Esophagus squamous epithelium (tissue), 5 donors: ENCODE data around the gene TAF6. TPM values are rescaled to one million over a fixed set of nuclear protein-coding genes. Genes with fewer than 3 reads are reported as not detected.

Source experiments
- DNase-seq: peaks from one replicate; lab custom pipeline; 2025; lab: John Stamatoyannopoulos, UW
- H3K27ac ChIP-seq, 4 donors: fragments of 200-600 bp; sonication (generic); one replicate each; pipeline ENCODE4 v1.5.1; 2016 to 2019; ENCODE audit warnings: mild to moderate bottlenecking in 1 of 4
- H3K27me3 ChIP-seq, 4 donors: fragments of 200-600 bp; sonication (generic); 1 replicate in 3 of 4; 2 replicates in 1 of 4; pipeline versions ENCODE4 v1.5.1 to v1.6.0; 2017 to 2021; ENCODE audit warnings: antibody characterized with exemption in 1 of 4
- H3K36me3 ChIP-seq, 3 donors: fragments of 200-600 bp; sonication (generic); one replicate each; pipeline ENCODE4 v1.5.1; 2016 to 2019
- H3K4me1 ChIP-seq, 3 donors: fragments of 200-600 bp; sonication (generic); one replicate each; pipeline ENCODE4 v1.5.1; 2017 to 2019
- H3K4me3 ChIP-seq, 4 donors: fragments of 200-600 bp; sonication (generic); 1 replicate in 3 of 4; 2 replicates in 1 of 4; pipeline ENCODE4 v1.5.1; 2016 to 2019; ENCODE audit warnings: mild to moderate bottlenecking in 2 of 4, moderate library complexity in 1 of 4
- H3K9me3 ChIP-seq, 3 donors: fragments of 200-600 bp; sonication (generic); one replicate each; pipeline ENCODE4 v1.5.1; 2016 to 2019
- POLR2A ChIP-seq, 4 donors: fragments of 450-650 bp; IDR thresholded peaks; one replicate each; pipeline ENCODE4 v1.6.1; 2017; ENCODE audit warnings: antibody characterized with exemption in 4 of 4, mild to moderate bottlenecking in 4 of 4, moderate library complexity in 3 of 4
- WGBS, 2 donors: methylation state at CpG; one replicate each; pipeline ENCODE4 v1.1.5; 2018; 5-methylcytosine and 5-hydroxymethylcytosine counted together
- intact Hi-C: fragments of 100-400 bp; cut with DNase I; formaldehyde crosslinking; loops from one replicate; pipeline ENCODE4 v1.15.0; 2022
- total RNA-seq, 4 donors: library from RNA; depleted of rRNA; stranded (reverse); fragments of >200 nt; gene quantifications; one replicate each; pipeline ENCODE4 v1.1.0, GENCODE V29; 2016
- TF ChIP-seq, protein P1 (sequence below), 6 experiments: fragments of 450-650 bp in 4 of 6; fragments of 200-600 bp in 2 of 6; sonication (generic) in 2 of 6; IDR thresholded peaks; one replicate each; pipeline ENCODE4 v1.5.1; 2016 to 2019; ENCODE audit warnings: antibody characterized with exemption in 6 of 6, mild to moderate bottlenecking in 4 of 6, moderate library complexity in 4 of 6
- donor health status: DM: yes; HTN: yes; CAD: no.

The TAF6 gene
- total RNA-seq, 4 donors from 2014 or later = 24.4 to 40.6 (median 30.5) TPM

- 13 to 17% methylated on average over 6 of the region's 7 CpGs for WGBS, 2 donors
- H3K4me3 ChIP-seq = peak overlapping the region; percentile 77 to 91 (median 85)
- peak overlapping the region; percentile 87 to 91 (median 88) for H3K27ac ChIP-seq
- no peaks in the 10 kb centered on the region for H3K27me3 ChIP-seq
- intact Hi-C loops = no loop called here
- no peak for DNase-seq
- TF ChIP-seq POLR2A (IDR thresholded peaks at IDR 0.05) = no peak
- TF ChIP-seq, protein P1, sequence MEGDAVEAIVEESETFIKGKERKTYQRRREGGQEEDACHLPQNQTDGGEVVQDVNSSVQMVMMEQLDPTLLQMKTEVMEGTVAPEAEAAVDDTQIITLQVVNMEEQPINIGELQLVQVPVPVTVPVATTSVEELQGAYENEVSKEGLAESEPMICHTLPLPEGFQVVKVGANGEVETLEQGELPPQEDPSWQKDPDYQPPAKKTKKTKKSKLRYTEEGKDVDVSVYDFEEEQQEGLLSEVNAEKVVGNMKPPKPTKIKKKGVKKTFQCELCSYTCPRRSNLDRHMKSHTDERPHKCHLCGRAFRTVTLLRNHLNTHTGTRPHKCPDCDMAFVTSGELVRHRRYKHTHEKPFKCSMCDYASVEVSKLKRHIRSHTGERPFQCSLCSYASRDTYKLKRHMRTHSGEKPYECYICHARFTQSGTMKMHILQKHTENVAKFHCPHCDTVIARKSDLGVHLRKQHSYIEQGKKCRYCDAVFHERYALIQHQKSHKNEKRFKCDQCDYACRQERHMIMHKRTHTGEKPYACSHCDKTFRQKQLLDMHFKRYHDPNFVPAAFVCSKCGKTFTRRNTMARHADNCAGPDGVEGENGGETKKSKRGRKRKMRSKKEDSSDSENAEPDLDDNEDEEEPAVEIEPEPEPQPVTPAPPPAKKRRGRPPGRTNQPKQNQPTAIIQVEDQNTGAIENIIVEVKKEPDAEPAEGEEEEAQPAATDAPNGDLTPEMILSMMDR (IDR thresholded peaks at IDR 0.05) = no peak
- H3K4me1 ChIP-seq = peaks cover 5 to 47% (median 17%) of the 10 kb centered on the region in 3 donors
- peaks cover 15 to 49% (median 36%) of the 10 kb centered on the region in 3 donors for H3K36me3 ChIP-seq
- H3K9me3 ChIP-seq = no peaks in the 10 kb centered on the region
These were observed 29.5 kb downstream of the TAF6 start for GRCh38 chr7:100089458-100090196.

GRCh38 chr7:100088621-100089457 is 30.3 kb downstream of the TAF6 start, which contains the start of gene COPS6:
Gene COPS6 (plus strand): TSS chr7:100088969. CDS start chr7:100088991, 22 bp downstream.
- DNase-seq = no peak
- Histone ChIP-seq H3K27me3 (no peaks in the 10 kb centered on the region), H3K27ac (peak within 1 kb of the TSS; percentile 87 to 91 (median 88)), H3K9me3 (no peaks in the 10 kb centered on the region), H3K4me1 (peaks cover 5 to 42% (median 17%) of the 10 kb centered on the region in 3 donors), H3K4me3 (peak within 1 kb of the TSS; percentile 77 to 91 (median 85)), H3K36me3 (peaks cover 11 to 41% (median 31%) of the 10 kb centered on the region in 3 donors)
- 0 to 1% methylated on average over 15 to 41 of the region's 68 CpGs for WGBS, 2 donors
- intact Hi-C loops = no loop called here
- TF ChIP-seq, protein P1 (IDR thresholded peaks at IDR 0.05) = peak in 2 of 6 experiments; percentile 3 to 27
- TF ChIP-seq POLR2A (IDR thresholded peaks at IDR 0.05) = peak in 3 of 4 donors; percentile 62 to 81 (median 75)

DNA sequence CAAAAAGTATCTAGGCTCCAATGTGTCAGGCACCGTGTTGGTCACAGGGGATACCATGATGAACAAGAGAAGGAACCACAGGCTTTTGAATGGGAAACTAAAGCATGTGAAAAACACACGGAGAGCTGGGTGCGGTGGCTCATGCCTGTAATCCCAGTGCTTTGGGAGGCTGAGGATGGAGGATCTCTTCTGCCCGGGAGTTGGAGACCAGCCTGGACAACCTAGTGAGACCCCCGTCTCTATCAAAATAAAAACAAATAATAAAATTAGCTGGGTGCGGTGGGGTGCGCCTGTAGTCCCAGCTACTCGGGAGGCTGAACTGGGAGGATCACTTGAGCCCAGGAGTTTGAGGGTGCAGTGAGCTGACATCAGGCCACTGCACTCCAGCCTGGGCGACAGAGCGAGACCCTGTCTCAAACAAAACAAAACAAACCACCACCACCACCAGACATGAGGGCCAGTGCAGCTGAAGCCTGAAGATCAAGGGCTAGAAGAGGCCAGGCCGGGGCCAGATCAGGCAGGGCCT is 31.0 kb downstream of the TAF6 start:
- Histone ChIP-seq H3K27ac (peak overlapping the region; percentile 87 to 91 (median 88)), H3K4me3 (peak overlapping the region; percentile 77 to 91 (median 85)), H3K27me3 (no peaks in the 10 kb centered on the region), H3K36me3 (peaks cover 6 to 34% (median 25%) of the 10 kb centered on the region in 3 donors), H3K9me3 (no peaks in the 10 kb centered on the region), H3K4me1 (peaks cover 5 to 36% (median 17%) of the 10 kb centered on the region in 3 donors)
- no peak for DNase-seq
- TF ChIP-seq, protein P1 (IDR thresholded peaks at IDR 0.05) = no peak
- TF ChIP-seq POLR2A (IDR thresholded peaks at IDR 0.05) = no peak
- intact Hi-C loops = no loop called here
- 73 to 75% methylated on average over 6 to 7 of the region's 11 CpGs for WGBS, 2 donors

GRCh38 chr7:100087055-100087750 is 32.0 kb downstream of the TAF6 start:
- H3K27ac ChIP-seq = peak overlapping the region in 1 of 4 donors; percentile 91
- H3K36me3 ChIP-seq = peaks cover 5 to 24% (median 16%) of the 10 kb centered on the region in 3 donors
- 69 to 75% methylated on average over 9 to 10 of the region's 10 CpGs for WGBS, 2 donors
- intact Hi-C loops = no loop called here
- H3K4me3 ChIP-seq = no peak overlapping the region
- TF ChIP-seq POLR2A (IDR thresholded peaks at IDR 0.05) = no peak
- TF ChIP-seq, protein P1 (IDR thresholded peaks at IDR 0.05) = no peak
- H3K9me3 ChIP-seq = no peaks in the 10 kb centered on the region
- no peak for DNase-seq
- H3K4me1 ChIP-seq = peaks cover 6 to 41% (median 24%) of the 10 kb centered on the region in 3 donors
- no peaks in the 10 kb centered on the region for H3K27me3 ChIP-seq
